Fibroblast of upper back skin (primary cell): Measurements from ENCODE around the gene EME2.
"Not testable (repeated sequence)": the region's sequence is repeated elsewhere in the genome, so short reads cannot be mapped to it uniquely, and the experiment has no call there.

Experiments used
- DNase-seq: peaks from one replicate; pipeline ENCODE4 v3.0.0-alpha.2; 2013

EME2 gene

GRCh38 chr16:1772362-1772907, at the start of gene EME2:
TSS of gene EME2 (plus strand) at chr16:1772810. CDS start at chr16:1773228, 418 bp downstream.
- DNase-seq = no peak

GRCh38 chr16:1723450-1724147, 49.0 kb upstream of the EME2 start:
- peak; percentile 34 for DNase-seq

- no peak for DNase-seq
Measured at GRCh38 chr16:1724491-1724890, 48.1 kb upstream of the EME2 start.

- DNase-seq = no peak
Measured at GRCh38 chr16:1726661-1727502, 45.7 kb upstream of the EME2 start.

GRCh38 chr16:1727651-1728624, 44.7 kb upstream of the EME2 start:
- DNase-seq = no peak

- no peak for DNase-seq
Measured at GRCh38 chr16:1729026-1729425, 43.6 kb upstream of the EME2 start.

GRCh38 chr16:1729445-1729844, 43.2 kb upstream of the EME2 start:
- no peak for DNase-seq

GRCh38 chr16:1731073-1731472, 41.5 kb upstream of the EME2 start:
- DNase-seq = no peak

GRCh38 chr16:1731603-1732002, 41.0 kb upstream of the EME2 start:
- DNase-seq = no peak

GRCh38 chr16:1732071-1732470, 40.5 kb upstream of the EME2 start:
- DNase-seq = no peak

GRCh38 chr16:1732551-1732987, 40.0 kb upstream of the EME2 start:
- not testable (repeated sequence) for DNase-seq

GRCh38 chr16:1734123-1734522, 38.5 kb upstream of the EME2 start:
- DNase-seq = no peak

- DNase-seq = no peak
Measured at GRCh38 chr16:1734816-1735215, 37.8 kb upstream of the EME2 start.

- DNase-seq = no peak
Measured at GRCh38 chr16:1740234-1740633, 32.4 kb upstream of the EME2 start.

- no peak for DNase-seq
Measured at GRCh38 chr16:1740781-1741490, 31.7 kb upstream of the EME2 start.

GRCh38 chr16:1741553-1742165, 31.0 kb upstream of the EME2 start:
- no peak for DNase-seq

- DNase-seq = no peak
Measured at GRCh38 chr16:1743376-1744337, 29.0 kb upstream of the EME2 start.

- DNase-seq = no peak
Measured at GRCh38 chr16:1744338-1744840, 28.2 kb upstream of the EME2 start.

- peak; percentile 92 for DNase-seq
Measured at GRCh38 chr16:1745181-1745899, 27.3 kb upstream of the EME2 start.
